ENCODE data around the gene PDGFRB. TPM values are rescaled to one million over a fixed set of nuclear protein-coding genes. Genes with fewer than 3 reads are reported as not detected.

PDGFRB gene
- total and polyA plus RNA-seq, 4 donors, result 33.6 to 215 (median 78.3) TPM

DNA sequence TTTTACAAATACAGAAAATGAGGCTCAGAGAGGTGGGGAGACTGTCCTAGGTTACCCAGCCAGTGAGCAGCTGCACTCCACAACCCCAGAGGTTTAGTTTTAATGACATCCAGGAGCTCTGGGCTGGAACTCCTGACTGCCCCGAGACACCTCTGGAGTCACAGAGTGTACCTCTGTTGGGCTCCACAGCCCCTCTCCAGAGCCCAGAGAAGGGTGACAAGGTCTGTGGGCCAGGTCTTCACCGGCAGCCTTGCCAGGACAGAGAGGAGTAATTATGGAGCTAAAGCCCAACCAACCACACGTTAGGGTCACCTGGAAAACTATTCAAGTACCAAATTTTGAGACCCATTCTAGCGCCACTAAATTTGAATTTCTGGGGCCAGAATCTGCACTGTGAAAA, 22.1 kb upstream of the PDGFRB start:
- Histone ChIP-seq H3K27ac (ENCODE audit: low read depth in 1 of 2, low read length in 1 of 2) (no peak overlapping the region), H3K9me3 (ENCODE audit: control insufficient read depth in 4 of 4, insufficient read depth in 3 of 4, low read length in 3 of 4) (no peaks in the 10 kb centered on the region), H3K36me3 (ENCODE audit: control insufficient read depth in 4 of 4, insufficient read depth in 4 of 4, low read length in 4 of 4) (no peaks in the 10 kb centered on the region), H3K9ac (ENCODE audit: insufficient read depth in 1 of 2, low read length in 2 of 2) (no peak overlapping the region), H3K4me1 (ENCODE audit: control insufficient read depth in 5 of 5, insufficient read depth in 5 of 5, low read length in 5 of 5) (peaks cover 0 to 54% (median 7%) of the 10 kb centered on the region in 5 donors), H3K4me3 (no peak overlapping the region), H3K27me3 (ENCODE audit: control insufficient read depth in 3 of 3, insufficient read depth in 3 of 3, low read length in 2 of 3) (no peaks in the 10 kb centered on the region)
- ATAC-seq (ENCODE audit: insufficient read depth, low FRiP score) (no peak), DNase-seq (no peak)
- TF ChIP-seq, protein P1, sequence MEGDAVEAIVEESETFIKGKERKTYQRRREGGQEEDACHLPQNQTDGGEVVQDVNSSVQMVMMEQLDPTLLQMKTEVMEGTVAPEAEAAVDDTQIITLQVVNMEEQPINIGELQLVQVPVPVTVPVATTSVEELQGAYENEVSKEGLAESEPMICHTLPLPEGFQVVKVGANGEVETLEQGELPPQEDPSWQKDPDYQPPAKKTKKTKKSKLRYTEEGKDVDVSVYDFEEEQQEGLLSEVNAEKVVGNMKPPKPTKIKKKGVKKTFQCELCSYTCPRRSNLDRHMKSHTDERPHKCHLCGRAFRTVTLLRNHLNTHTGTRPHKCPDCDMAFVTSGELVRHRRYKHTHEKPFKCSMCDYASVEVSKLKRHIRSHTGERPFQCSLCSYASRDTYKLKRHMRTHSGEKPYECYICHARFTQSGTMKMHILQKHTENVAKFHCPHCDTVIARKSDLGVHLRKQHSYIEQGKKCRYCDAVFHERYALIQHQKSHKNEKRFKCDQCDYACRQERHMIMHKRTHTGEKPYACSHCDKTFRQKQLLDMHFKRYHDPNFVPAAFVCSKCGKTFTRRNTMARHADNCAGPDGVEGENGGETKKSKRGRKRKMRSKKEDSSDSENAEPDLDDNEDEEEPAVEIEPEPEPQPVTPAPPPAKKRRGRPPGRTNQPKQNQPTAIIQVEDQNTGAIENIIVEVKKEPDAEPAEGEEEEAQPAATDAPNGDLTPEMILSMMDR (IDR thresholded peaks at IDR 0.05; ENCODE audit: control extremely low read depth, extremely low read depth), result no peak
- 81 to 93% methylated on average over 4 of the region's 4 CpGs for WGBS, 2 donors

DNA sequence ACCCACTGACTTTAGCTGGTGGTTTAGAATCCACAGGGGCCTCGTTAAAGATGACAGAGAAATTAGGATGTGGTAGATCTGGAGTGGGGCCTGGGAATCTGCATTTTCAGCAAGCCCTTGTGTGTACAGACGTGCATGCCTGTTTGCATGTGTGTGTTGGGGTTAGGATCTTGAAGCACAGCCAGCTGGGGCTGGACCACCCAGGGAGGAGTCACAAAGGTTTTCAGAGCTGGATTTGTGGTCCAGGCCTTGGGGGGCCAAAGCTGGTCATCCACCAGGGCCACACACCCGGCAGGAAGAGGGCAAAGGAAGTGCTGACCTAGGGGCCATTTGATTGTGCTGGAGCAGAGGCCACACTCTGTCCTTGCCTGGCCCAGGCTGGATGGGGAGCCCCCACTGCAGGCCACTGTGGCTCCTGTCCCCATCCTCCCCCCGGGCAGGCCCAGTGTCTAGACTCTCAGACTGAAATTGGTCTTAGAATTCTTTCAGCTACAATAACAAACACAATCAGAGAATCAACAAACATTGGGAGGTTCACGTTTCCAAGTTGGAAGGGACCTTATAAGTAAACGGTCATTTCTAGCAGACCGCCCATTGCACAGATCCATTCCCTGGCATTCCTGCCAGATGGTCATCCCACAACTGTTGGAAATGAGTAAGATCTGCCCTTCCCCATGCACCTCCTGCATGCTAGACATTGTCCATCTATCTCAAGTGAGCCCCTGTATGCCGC, 21.3 kb upstream of the PDGFRB start:
- Histone ChIP-seq H3K27me3 (ENCODE audit: control insufficient read depth in 3 of 3, insufficient read depth in 3 of 3, low read length in 2 of 3) (no peaks in the 10 kb centered on the region), H3K9ac (ENCODE audit: insufficient read depth in 1 of 2, low read length in 2 of 2) (no peak overlapping the region), H3K4me3 (no peak overlapping the region), H3K27ac (ENCODE audit: low read depth in 1 of 2, low read length in 1 of 2) (no peak overlapping the region), H3K4me1 (ENCODE audit: control insufficient read depth in 5 of 5, insufficient read depth in 5 of 5, low read length in 5 of 5) (peaks cover 0 to 62% (median 14%) of the 10 kb centered on the region in 5 donors), H3K9me3 (ENCODE audit: control insufficient read depth in 4 of 4, insufficient read depth in 3 of 4, low read length in 3 of 4) (no peaks in the 10 kb centered on the region), H3K36me3 (ENCODE audit: control insufficient read depth in 4 of 4, insufficient read depth in 4 of 4, low read length in 4 of 4) (no peaks in the 10 kb centered on the region)
- DNase-seq (peak; percentile 58 to 69 (median 61)), ATAC-seq (ENCODE audit: insufficient read depth, low FRiP score) (no peak)
- 70 to 82% methylated on average over 8 of the region's 8 CpGs for WGBS, 2 donors
- TF ChIP-seq, protein P1 (IDR thresholded peaks at IDR 0.05; ENCODE audit: control extremely low read depth, extremely low read depth), result no peak

DNA sequence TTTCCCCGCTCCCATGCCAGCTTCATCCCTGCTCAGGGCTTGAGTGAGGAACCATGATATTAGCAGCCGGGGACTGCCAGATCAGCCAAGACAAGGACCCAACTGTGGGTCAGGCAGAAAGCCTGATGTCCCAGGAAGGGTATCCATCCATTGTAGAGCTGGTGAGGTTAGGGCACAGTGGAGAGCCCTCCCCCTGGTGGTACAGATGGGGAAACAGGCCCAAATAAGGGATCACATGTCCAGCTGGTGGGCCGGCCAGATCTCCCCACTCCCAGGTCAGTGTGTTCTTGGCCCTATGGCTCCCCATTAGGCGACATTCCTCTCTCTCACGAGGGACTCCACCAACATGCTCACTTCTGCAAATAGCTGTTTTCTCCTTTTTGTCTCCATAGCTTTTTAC, 19.9 kb upstream of the PDGFRB start:
- no peaks in the 10 kb centered on the region for H3K27me3 ChIP-seq (ENCODE audit: control insufficient read depth in 3 of 3, insufficient read depth in 3 of 3, low read length in 2 of 3)
- no peak for DNase-seq
- H3K4me1 ChIP-seq (ENCODE audit: control insufficient read depth in 5 of 5, insufficient read depth in 5 of 5, low read length in 5 of 5), result peaks cover 0 to 55% (median 17%) of the 10 kb centered on the region in 5 donors
- H3K27ac ChIP-seq (ENCODE audit: low read depth in 1 of 2, low read length in 1 of 2), result no peak overlapping the region
- TF ChIP-seq, protein P1 (IDR thresholded peaks at IDR 0.05; ENCODE audit: control extremely low read depth, extremely low read depth), result no peak
- H3K4me3 ChIP-seq, result no peak overlapping the region
- 74 to 80% methylated on average over 5 of the region's 5 CpGs for WGBS, 2 donors
- no peaks in the 10 kb centered on the region for H3K36me3 ChIP-seq (ENCODE audit: control insufficient read depth in 4 of 4, insufficient read depth in 4 of 4, low read length in 4 of 4)
- ATAC-seq (ENCODE audit: insufficient read depth, low FRiP score), result no peak
- H3K9me3 ChIP-seq (ENCODE audit: control insufficient read depth in 4 of 4, insufficient read depth in 3 of 4, low read length in 3 of 4), result no peaks in the 10 kb centered on the region
- no peak overlapping the region for H3K9ac ChIP-seq (ENCODE audit: insufficient read depth in 1 of 2, low read length in 2 of 2)

Data from lung (tissue), 12 donors.